Transverse colon (tissue), 4 donors: ENCODE data around the gene SNED1.

Source experiments
- EP300 ChIP-seq: sonication (generic); formaldehyde crosslinking; IDR thresholded peaks from one replicate; pipeline ENCODE4 v1.6.1; 2017; ENCODE audit warnings: antibody characterized with exemption, low read depth
- POLR2AphosphoS5 ChIP-seq, 3 donors: sonication (generic); formaldehyde crosslinking; IDR thresholded peaks; one replicate each; pipeline ENCODE4 v1.6.1; 2016; ENCODE audit warnings: antibody characterized with exemption in 3 of 3
- TF ChIP-seq, protein P1 (sequence below), 5 experiments: fragments of 200-600 bp in 3 of 5; fragments of 450-650 bp in 2 of 5; sonication (generic) in 3 of 5; IDR thresholded peaks; 1 replicate in 2 of 5; 2 replicates in 3 of 5; pipeline ENCODE4 v1.5.1; 2016 to 2017; ENCODE audit warnings: antibody characterized with exemption in 5 of 5, inconsistent platforms in 3 of 5, mild to moderate bottlenecking in 2 of 5, moderate library complexity in 1 of 5

DNA sequence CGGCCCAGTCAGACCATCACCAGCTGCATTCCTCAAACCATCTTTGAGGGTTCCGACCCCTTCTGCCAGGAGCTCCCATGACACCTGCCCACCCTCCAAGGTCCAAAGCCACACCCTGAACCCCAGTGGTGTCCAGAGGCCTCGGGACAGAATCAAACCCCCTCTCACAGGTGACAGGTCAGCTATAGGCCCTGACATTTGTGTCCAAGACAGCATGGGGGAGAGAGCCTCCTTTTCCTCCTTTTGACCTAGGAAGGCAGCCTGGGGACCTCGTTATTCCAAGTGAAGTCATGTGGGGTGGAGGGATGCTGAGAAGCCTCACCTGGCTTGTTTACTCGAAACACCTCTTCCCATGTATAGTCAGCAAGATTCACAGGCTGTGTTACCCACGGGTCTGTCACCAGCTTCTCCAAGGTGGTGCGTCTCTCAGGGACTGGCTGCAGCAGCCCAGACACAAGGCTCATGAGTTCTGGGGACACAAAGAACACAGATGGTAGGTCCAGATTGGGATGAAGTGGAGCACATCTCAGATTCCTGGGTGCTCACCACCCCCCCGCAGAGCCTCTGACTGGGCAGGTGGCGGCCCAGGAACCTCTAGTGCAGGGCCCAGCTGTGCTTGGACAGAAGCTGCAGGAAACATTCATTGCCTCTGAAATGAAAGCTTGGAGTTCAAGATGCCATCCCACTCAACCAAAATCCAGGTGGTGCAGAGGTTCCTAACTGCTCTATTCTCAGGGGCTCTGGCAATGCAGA is 108.8 kb downstream of the SNED1 start:
- TF ChIP-seq, protein P1, sequence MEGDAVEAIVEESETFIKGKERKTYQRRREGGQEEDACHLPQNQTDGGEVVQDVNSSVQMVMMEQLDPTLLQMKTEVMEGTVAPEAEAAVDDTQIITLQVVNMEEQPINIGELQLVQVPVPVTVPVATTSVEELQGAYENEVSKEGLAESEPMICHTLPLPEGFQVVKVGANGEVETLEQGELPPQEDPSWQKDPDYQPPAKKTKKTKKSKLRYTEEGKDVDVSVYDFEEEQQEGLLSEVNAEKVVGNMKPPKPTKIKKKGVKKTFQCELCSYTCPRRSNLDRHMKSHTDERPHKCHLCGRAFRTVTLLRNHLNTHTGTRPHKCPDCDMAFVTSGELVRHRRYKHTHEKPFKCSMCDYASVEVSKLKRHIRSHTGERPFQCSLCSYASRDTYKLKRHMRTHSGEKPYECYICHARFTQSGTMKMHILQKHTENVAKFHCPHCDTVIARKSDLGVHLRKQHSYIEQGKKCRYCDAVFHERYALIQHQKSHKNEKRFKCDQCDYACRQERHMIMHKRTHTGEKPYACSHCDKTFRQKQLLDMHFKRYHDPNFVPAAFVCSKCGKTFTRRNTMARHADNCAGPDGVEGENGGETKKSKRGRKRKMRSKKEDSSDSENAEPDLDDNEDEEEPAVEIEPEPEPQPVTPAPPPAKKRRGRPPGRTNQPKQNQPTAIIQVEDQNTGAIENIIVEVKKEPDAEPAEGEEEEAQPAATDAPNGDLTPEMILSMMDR (IDR thresholded peaks at IDR 0.05) = no peak
- TF ChIP-seq POLR2AphosphoS5 (IDR thresholded peaks at IDR 0.05) (no peak), EP300 (no peak)
